PC-9 (cell line): Measurements from ENCODE around the gene ARL2. TPM values are rescaled to one million over a fixed set of nuclear protein-coding genes. Genes with fewer than 3 reads are reported as not detected.

Experiments
- BruUV-seq: library from RNA; stranded (reverse); fragments of 400-500 nt; replicated peaks from 2 replicates; lab custom pipeline; 2021; lab: Mats Ljungman, UMichigan
- CTCF ChIA-PET: fragments of 300-600 bp; sonication (Branson Sonifier 250); formaldehyde crosslinking; loops from one replicate; lab custom pipeline; 2022; ENCODE audit warnings: antibody characterized with exemption; lab: Charles Lee
- POLR2A ChIA-PET: fragments of 300-600 bp; sonication (Branson Sonifier 250); formaldehyde crosslinking; loops from one replicate; lab custom pipeline; 2022; ENCODE audit warnings: antibody characterized with exemption; ENCODE audit not compliant: unreplicated experiment; lab: Charles Lee
- DNase-seq, 2 experiments: peaks; one replicate each; pipeline versions ENCODE4 v3.0.0 to v3.0.0-alpha.2; 2015 to 2022; ENCODE audit warnings: mixed read lengths in 1 of 2
- H2AFZ ChIP-seq: fragments of 200-600 bp; sonication (generic); 2 replicates; pipeline ENCODE4 v1.8.1; 2017; ENCODE audit warnings: antibody characterized with exemption
- H3F3A ChIP-seq: fragments of 200-600 bp; sonication (generic); 2 replicates; pipeline ENCODE4 v1.8.1; 2017; ENCODE audit warnings: antibody characterized with exemption, mild to moderate bottlenecking, low read depth; ENCODE audit not compliant: insufficient read depth
- H3K27ac ChIP-seq: fragments of 200-600 bp; sonication (generic); 2 replicates; pipeline ENCODE4 v1.6.1; 2016; ENCODE audit warnings: mixed run types
- H3K27me3 ChIP-seq: fragments of 200-600 bp; sonication (generic); 2 replicates; pipeline ENCODE4 v1.6.1; 2016; ENCODE audit warnings: low read depth, mixed run types; ENCODE audit not compliant: insufficient read depth
- H3K36me3 ChIP-seq: fragments of 200-600 bp; sonication (generic); 2 replicates; pipeline ENCODE4 v1.6.1; 2016; ENCODE audit warnings: low read depth, mixed run types
- H3K4me1 ChIP-seq: fragments of 200-600 bp; sonication (generic); replicated peaks from 2 replicates; pipeline ENCODE4 v1.6.1; 2016; ENCODE audit warnings: mixed run types; ENCODE audit not compliant: insufficient read depth
- H3K4me2 ChIP-seq: fragments of 200-600 bp; sonication (generic); 2 replicates; pipeline ENCODE4 v1.6.1; 2017; ENCODE audit warnings: mixed run types
- H3K4me3 ChIP-seq: fragments of 200-600 bp; sonication (generic); 2 replicates; pipeline ENCODE4 v1.6.1; 2016; ENCODE audit warnings: mixed run types
- H3K79me2 ChIP-seq: fragments of 200-600 bp; sonication (generic); 2 replicates; pipeline ENCODE4 v1.6.1; 2017; ENCODE audit warnings: low read depth, mixed run types
- H3K9me2 ChIP-seq: fragments of 200-600 bp; sonication (generic); 2 replicates; pipeline ENCODE4 v1.8.1; 2017; ENCODE audit warnings: mild to moderate bottlenecking; ENCODE audit not compliant: insufficient read depth
- H3K9me3 ChIP-seq: fragments of 200-600 bp; sonication (generic); 2 replicates; pipeline ENCODE4 v1.8.1; 2016; ENCODE audit warnings: low read depth; ENCODE audit not compliant: insufficient read depth
- H4K20me1 ChIP-seq: fragments of 200-600 bp; sonication (generic); 2 replicates; pipeline ENCODE4 v1.8.1; 2017; ENCODE audit not compliant: insufficient read depth
- EZH2 ChIP-seq: fragments of 200-600 bp; sonication (generic); IDR thresholded peaks from 2 replicates; pipeline ENCODE4 v1.8.0; 2017; ENCODE audit warnings: antibody characterized with exemption, low read depth
- intact Hi-C: fragments of 100-400 bp; cut with micrococcal nuclease; formaldehyde crosslinking; loops from one replicate; pipeline ENCODE4 v1.10.0; 2022; ENCODE audit not compliant: unreplicated experiment
- total RNA-seq: library from RNA; stranded (reverse); gene quantifications from 2 replicates; pipeline ENCODE4 v1.2.3, GENCODE V29; 2021
- TF ChIP-seq, protein P1 (sequence below): fragments of 200-600 bp; sonication (generic); conservative IDR thresholded peaks from 2 replicates; pipeline ENCODE4 v1.6.1; 2017; ENCODE audit warnings: mixed run types, antibody characterized with exemption, mild to moderate bottlenecking, moderate library complexity

The ARL2 gene
- total RNA-seq, 1 experiment from 2014 or later: 97.5 TPM

DNA sequence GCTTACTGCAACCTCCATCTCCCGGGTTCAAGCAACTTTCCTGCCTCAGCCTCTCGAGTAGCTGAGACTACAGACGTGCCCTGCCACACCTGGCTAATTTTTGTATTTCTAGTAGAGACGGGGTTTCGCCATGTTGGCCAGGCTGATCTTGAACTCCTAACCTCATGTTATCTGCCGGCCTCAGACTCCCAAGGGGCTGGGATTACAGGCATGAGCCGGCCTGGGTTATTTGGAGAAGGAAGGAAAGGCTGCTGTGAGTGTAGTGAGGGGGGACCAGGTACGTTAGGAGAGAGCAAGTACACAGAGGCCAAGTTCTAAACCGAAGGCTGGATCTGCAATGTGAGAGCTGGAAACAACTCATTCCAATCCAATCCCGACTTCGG, 17.6 kb upstream of the ARL2 start:
- Histone ChIP-seq H3K9me3 (no peaks in the 10 kb centered on the region), H3K27ac (no peak overlapping the region), H3K4me1 (no peaks in the 10 kb centered on the region), H3F3A (0 out of 2 replicates have a peak, but pooled peaks cover 3% of the 10 kb centered on the region), H2AFZ (peak overlapping the region; percentile 25; the same call in 1 of the 2 replicates), H4K20me1 (no peaks in the 10 kb centered on the region), H3K4me3 (no peak overlapping the region), H3K36me3 (no peaks in the 10 kb centered on the region), H3K9me2 (no peaks in the 10 kb centered on the region), H3K27me3 (no peaks in the 10 kb centered on the region), H3K4me2 (peak overlapping the region; percentile 39; the same call in 1 of the 2 replicates), H3K79me2 (no peaks in the 10 kb centered on the region)
- intact Hi-C loops: no loop called here
- BruUV-seq: no TSS peak
- DNase-seq: no peak
- ChIA-PET CTCF (interaction anchor here (1.2 to 2.1 kb wide), 2 partner anchors 72 to 77 kb away, joined by 5 to 6 read pairs; partner anchors contain the start of gene PPP2R5B), POLR2A (interaction anchor here (0.6 to 0.7 kb wide), 4 partner anchors 11 to 77 kb away, joined by 4 to 8 read pairs (median 5); no protein-coding TSS in a partner anchor)
- TF ChIP-seq EZH2: no peak
- TF ChIP-seq, protein P1, sequence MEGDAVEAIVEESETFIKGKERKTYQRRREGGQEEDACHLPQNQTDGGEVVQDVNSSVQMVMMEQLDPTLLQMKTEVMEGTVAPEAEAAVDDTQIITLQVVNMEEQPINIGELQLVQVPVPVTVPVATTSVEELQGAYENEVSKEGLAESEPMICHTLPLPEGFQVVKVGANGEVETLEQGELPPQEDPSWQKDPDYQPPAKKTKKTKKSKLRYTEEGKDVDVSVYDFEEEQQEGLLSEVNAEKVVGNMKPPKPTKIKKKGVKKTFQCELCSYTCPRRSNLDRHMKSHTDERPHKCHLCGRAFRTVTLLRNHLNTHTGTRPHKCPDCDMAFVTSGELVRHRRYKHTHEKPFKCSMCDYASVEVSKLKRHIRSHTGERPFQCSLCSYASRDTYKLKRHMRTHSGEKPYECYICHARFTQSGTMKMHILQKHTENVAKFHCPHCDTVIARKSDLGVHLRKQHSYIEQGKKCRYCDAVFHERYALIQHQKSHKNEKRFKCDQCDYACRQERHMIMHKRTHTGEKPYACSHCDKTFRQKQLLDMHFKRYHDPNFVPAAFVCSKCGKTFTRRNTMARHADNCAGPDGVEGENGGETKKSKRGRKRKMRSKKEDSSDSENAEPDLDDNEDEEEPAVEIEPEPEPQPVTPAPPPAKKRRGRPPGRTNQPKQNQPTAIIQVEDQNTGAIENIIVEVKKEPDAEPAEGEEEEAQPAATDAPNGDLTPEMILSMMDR: no peak

DNA sequence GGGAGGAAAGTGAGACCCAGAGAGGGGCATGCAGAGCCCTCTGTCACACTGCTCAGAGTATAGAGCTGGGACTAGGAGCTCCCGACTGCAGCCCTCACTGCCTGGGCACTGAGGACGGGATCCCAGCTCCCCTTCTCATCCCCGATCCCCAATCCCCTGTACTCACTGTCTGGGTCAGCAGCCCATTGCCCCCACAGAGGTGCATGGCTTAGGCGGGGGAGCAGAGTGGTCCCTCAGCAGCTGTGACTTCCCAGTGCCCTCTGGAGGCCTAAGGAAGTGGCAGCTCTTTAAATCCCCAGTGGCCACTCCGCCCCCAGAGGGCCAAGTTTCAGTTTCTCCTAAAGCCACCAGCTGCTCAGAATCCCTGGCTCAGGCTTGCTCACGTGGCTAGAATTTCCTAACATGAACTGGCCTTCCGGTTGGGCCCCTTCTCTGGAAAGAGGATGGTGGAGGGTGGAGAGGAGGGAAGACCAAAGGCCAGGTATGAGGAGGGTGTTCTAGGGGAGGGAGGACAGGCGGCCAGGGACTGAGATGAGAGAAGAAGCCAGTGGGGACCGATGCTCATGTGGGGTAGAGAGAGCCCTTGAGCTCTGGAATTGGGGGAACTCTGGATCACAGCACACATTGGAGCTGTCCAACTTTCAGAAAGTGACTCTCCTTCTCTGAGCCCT, 17.1 kb upstream of the ARL2 start, which contains the start of gene BATF2:
BATF2 (minus strand) TSS at position 262 of the 671 bp plus-strand sequence; CDS start at position 205, 57 bp downstream.
- peak within 1 kb of the TSS; percentile 25; the same call in 1 of the 2 replicates for H2AFZ ChIP-seq
- peak within 1 kb of the TSS; percentile 39; the same call in 1 of the 2 replicates for H3K4me2 ChIP-seq
- no peaks in the 10 kb centered on the region for H3K36me3 ChIP-seq
- H3F3A ChIP-seq: 0 out of 2 replicates have a peak, but pooled peaks cover 3% of the 10 kb centered on the region
- ChIA-PET CTCF (interaction anchor here (0.8 to 2.1 kb wide), 3 partner anchors 73 to 79 kb away, joined by 3 to 6 read pairs (median 5); partner anchors contain the start of gene PPP2R5B), POLR2A (interaction anchor here (0.6 to 1.3 kb wide), 5 partner anchors 11 to 78 kb away, joined by 4 to 8 read pairs (median 5); partner anchors contain the start of gene PPP2R5B)
- H3K27ac ChIP-seq: no peak within 1 kb of the TSS
- peak; percentile 62 to 66 for DNase-seq
- H3K27me3 ChIP-seq: no peaks in the 10 kb centered on the region
- H3K9me3 ChIP-seq: no peaks in the 10 kb centered on the region
- no peaks in the 10 kb centered on the region for H4K20me1 ChIP-seq
- no TSS peak for BruUV-seq
- H3K4me3 ChIP-seq: no peak within 1 kb of the TSS
- intact Hi-C loops: no loop called here
- no peaks in the 10 kb centered on the region for H3K4me1 ChIP-seq
- no peak for TF ChIP-seq EZH2
- TF ChIP-seq, protein P1: peak; percentile 64; the same call in 1 of the 2 replicates
- no peaks in the 10 kb centered on the region for H3K79me2 ChIP-seq
- no peaks in the 10 kb centered on the region for H3K9me2 ChIP-seq

DNA sequence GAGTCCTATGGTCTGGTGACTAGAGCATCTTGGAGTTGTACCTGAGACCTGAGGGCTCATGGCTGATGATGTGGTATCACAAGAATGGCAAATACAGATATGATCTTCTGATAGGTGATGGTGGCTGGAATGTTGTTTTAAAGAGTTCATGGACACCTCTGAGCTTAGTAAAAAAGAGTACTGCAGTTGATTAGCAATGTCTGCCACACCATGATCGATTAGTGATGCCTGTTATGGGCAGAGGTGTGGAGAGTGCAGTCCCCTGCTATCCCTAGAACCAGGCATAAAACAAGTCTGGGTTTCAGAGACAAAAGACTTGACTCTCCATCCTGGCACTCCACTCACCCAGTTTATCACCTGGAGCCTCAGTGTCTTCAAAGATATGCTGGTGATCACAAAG, 15.8 kb upstream of the ARL2 start:
- Histone ChIP-seq H3F3A (0 out of 2 replicates have a peak, but pooled peaks cover 3% of the 10 kb centered on the region), H3K27me3 (no peaks in the 10 kb centered on the region), H4K20me1 (no peaks in the 10 kb centered on the region), H3K4me3 (no peak overlapping the region), H3K36me3 (no peaks in the 10 kb centered on the region), H3K9me3 (no peaks in the 10 kb centered on the region), H2AFZ (no peak overlapping the region), H3K4me2 (no peak overlapping the region), H3K4me1 (no peaks in the 10 kb centered on the region), H3K79me2 (no peaks in the 10 kb centered on the region), H3K27ac (no peak overlapping the region), H3K9me2 (no peaks in the 10 kb centered on the region)
- DNase-seq: peak; percentile 41 to 60
- BruUV-seq: no TSS peak
- intact Hi-C loops: no loop called here
- ChIA-PET CTCF (interaction anchor here (2.1 kb wide), 1 partner anchor 79 kb away, joined by 5 read pairs; no protein-coding TSS in a partner anchor), POLR2A (interaction anchor here (0.6 to 1.3 kb wide), 4 partner anchors 74 to 171 kb away, joined by 4 to 15 read pairs (median 6); partner anchors contain the start of genes PPP2R5B and TM7SF2)
- TF ChIP-seq, protein P1: no peak
- TF ChIP-seq EZH2: no peak
